22Rv1 (cell line): ENCODE results near the gene S1PR1.

Source experiments
- CTCF ChIP-seq: fragments of 450-650 bp; IDR thresholded peaks from 2 replicates; pipeline ENCODE4 v1.5.1; 2017; ENCODE audit warnings: mild to moderate bottlenecking
- ZFX ChIP-seq: fragments of 450-650 bp; IDR thresholded peaks from 2 replicates; pipeline ENCODE4 v1.6.1; 2017; ENCODE audit warnings: antibody characterized with exemption, borderline replicate concordance

GRCh38 chr1:101200513-101200912 is 36.3 kb upstream of the S1PR1 start:
- no peak for TF ChIP-seq CTCF
- TF ChIP-seq ZFX: no peak
